GM10847 (cell line): ENCODE measurements around the gene LGALS3.

Experiments used
- POLR2A ChIP-seq: IDR thresholded peaks from 2 replicates; pipeline ENCODE4 v1.6.1; 2011; ENCODE audit not compliant: insufficient read length; ENCODE audit errors: extremely low read depth

Gene LGALS3

DNA sequence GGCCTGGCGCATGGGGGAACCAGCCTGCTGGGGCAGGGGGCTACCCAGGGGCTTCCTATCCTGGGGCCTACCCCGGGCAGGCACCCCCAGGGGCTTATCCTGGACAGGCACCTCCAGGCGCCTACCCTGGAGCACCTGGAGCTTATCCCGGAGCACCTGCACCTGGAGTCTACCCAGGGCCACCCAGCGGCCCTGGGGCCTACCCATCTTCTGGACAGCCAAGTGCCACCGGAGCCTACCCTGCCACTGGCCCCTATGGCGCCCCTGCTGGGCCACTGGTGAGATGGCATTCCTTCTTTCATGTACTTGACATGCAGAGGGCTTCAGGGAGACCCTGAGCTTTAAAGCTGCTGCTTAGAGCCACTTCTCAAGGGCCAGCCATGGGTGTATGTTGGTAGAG, 9.0 kb downstream of the LGALS3 start:
- no peak for TF ChIP-seq POLR2A

GRCh38 chr14:55139141-55139540, 10.1 kb downstream of the LGALS3 start:
- no peak for TF ChIP-seq POLR2A

DNA sequence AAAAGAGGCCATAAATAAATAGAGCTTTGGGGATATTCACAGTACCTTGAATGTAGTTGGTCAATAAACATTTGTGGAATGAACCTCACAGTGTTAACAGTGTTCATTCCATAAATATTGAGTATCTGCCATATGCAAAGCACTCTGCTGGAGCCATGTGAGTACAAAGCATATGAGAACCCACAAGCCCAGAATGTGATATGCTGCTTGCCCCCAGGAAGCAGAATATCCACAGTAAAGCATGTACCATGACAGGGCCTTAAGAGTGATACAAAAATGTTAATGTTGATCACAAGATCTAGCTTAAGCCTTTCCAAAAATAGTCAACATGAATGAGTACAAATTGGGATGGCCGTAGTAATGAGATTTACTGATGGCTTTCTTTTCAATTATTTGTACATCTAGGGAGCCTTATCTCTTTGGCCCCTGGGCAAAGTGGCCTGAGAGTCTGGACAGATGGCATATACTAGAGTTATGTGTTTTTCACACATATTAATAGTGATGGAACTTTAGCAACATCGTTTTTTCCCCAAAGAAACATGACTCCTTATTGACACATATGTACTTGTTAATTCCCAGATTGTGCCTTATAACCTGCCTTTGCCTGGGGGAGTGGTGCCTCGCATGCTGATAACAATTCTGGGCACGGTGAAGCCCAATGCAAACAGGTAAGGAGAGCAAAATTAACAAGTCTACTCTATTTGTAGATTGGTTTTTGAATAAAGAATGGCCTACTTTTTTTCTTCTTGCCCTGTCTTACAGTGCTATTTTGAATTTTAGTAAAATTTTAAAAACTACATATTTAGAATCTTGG, 10.9 kb downstream of the LGALS3 start:
- TF ChIP-seq POLR2A = no peak

DNA sequence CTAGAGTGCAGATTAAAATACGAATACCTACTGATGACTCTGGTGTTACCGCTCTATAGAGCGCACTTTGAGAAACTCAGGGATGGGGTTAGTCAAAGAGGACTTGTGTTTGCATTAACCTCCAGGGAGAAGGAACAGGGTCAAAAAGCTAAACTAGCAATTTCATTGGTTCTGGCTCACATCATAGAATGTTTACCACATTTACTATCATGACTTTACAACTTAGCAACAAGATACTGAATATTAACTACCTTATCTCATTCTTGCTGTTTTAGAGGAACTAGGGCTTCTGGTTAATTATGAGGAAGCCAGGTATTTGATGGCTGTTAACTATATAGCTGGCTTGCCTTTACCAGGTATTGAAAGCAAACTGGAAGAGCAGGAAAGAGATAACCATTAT, 12.8 kb downstream of the LGALS3 start:
- no peak for TF ChIP-seq POLR2A

GRCh38 chr14:55142466-55142865, 13.4 kb downstream of the LGALS3 start:
- no peak for TF ChIP-seq POLR2A

DNA sequence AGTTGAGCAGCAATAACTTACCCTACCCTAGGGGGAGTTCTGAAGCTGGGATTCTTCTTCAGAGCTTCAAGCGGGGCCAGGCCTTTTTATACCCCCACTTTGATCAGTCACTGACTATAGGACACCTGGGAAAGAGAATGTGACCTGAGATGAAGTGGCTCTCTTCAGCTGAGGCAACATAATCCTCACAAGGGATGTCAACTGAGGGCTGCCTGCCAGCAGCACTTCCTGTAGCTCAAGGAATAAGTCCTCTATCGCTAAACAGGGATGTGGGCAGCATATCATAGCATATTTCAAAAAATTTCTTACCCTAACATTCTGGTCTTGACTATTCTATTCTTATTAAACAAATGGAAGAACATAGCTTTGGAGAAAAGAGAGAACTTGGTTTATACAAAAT, 17.4 kb downstream of the LGALS3 start:
- TF ChIP-seq POLR2A = no peak

- no peak for TF ChIP-seq POLR2A
Measured at GRCh38 chr14:55151601-55152000, 22.5 kb downstream of the LGALS3 start.

DNA sequence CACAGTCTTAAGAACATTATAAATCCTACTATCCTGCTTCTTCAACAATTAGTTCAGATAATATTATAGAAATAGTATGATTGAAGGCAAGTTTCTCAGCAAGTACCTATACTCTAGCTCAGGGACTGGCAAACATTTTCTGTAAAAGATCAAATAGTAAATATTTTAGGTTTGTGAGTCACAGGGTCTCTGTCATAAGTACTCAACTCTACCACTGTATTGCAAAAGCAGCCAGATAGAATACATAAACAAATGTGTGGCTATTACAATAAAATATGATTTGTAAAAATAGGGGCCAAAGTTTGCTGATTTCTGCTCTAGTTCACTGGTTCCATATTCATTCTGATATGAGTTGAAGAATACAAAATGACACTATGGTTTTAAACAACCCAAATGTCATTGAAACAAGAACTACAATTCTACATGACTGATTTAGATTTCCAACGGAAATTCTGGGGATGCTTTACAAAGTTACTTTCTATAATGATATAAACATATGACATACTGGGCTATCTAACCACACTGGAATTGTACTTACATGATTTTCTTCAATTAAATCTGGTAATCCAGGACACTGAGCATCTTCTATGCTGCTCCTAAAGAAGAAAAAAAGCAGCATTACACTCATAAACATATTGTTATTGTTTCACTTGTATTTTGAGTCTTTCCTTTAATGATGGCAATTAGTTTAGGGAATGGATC, 23.2 kb downstream of the LGALS3 start:
- TF ChIP-seq POLR2A = no peak

DNA sequence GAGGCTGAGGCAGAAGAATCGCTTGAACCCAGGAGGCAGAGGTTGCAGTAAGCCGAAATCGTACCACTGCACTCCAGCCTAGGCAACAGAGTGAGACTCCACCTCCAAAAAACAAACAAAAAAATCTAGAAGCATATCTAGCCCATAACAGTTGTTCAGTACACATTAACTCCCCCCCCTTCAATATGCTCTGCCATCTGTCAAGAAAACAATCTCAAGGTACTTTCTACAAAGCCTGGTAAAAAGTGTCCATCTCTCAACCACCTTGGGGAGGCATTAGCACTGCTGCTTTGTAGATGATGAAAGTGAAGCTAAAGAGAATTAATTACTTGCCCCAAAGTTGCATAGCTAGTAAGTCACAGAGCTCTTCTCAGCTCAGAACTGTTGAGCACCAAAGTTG, 24.9 kb downstream of the LGALS3 start:
- TF ChIP-seq POLR2A = no peak

GRCh38 chr14:55157080-55157479, 28.0 kb downstream of the LGALS3 start:
- TF ChIP-seq POLR2A = no peak

GRCh38 chr14:55158412-55158811, 29.4 kb downstream of the LGALS3 start:
- TF ChIP-seq POLR2A = no peak

DNA sequence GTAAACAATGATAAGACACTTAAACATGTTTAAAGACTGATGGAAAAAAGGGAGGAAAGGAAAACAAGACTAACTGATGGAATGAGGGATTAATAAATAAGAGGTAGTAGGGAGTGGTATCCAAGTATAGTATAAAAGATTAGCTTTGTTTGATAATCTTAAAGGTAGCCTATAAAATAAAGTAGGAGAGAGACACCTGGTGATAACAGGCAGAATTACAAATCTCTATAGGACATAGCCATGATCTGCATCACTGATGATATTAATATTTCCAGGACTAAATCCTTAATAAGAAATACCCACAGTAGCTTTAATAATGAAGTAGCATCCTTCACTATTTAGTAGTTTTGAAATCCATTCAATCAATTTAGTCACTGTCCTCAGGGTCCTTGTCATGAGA, 31.9 kb downstream of the LGALS3 start:
- no peak for TF ChIP-seq POLR2A

DNA sequence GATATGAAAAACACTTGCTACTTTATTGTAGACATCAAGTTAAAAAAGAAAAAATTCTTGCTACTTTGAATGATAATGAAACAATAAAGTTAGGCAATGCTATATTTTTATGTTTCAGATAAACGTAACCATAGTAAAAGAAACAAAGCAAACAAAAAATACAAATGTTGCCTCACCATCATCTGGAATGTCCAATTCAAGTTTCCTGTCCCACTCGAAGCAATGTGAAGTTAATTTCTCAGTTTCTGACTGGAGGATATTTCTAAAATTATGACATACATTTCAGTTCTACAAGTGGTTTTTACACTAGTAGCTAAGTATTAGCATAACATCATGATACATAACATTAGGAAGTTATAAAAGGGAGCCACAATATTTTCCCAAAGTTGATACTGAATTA, 41.5 kb downstream of the LGALS3 start:
- no peak for TF ChIP-seq POLR2A

GRCh38 chr14:55180006-55180405, 51.0 kb downstream of the LGALS3 start:
- TF ChIP-seq POLR2A = no peak

- TF ChIP-seq POLR2A = no peak
Measured at GRCh38 chr14:55180434-55180833, 51.4 kb downstream of the LGALS3 start.

DNA sequence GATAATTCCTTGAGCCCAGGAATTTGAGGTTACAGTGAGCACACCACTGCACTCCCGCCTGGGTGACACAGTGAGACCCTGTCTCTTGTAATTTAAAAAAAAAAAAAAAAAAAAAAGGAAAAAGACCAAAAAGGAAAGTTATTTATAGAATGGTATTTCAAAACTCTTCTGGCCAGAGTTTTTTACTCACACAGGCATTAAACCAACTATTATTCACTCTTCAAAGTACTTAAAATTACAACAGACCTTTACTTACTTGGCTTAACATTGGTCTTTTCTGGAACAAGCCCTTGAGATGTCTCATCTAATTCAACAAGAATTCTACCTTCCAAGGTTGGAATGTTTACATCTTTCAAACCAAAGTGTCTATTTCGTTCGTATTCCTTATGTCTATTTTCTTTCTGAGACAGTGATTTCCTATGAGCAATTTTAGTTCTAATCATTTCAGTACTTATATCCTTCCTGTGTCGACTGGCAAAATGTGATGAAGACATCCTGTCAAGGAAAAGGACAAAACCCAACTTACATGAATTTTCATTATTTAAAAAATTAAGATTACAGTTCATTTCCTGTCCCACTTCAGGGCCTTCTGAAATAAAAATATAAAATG, 59.7 kb downstream of the LGALS3 start:
- TF ChIP-seq POLR2A = no peak
